ENCODE data around the gene BCLAF1. TPM values are rescaled to one million over a fixed set of nuclear protein-coding genes. Genes with fewer than 3 reads are reported as not detected.

The BCLAF1 gene, protein sequence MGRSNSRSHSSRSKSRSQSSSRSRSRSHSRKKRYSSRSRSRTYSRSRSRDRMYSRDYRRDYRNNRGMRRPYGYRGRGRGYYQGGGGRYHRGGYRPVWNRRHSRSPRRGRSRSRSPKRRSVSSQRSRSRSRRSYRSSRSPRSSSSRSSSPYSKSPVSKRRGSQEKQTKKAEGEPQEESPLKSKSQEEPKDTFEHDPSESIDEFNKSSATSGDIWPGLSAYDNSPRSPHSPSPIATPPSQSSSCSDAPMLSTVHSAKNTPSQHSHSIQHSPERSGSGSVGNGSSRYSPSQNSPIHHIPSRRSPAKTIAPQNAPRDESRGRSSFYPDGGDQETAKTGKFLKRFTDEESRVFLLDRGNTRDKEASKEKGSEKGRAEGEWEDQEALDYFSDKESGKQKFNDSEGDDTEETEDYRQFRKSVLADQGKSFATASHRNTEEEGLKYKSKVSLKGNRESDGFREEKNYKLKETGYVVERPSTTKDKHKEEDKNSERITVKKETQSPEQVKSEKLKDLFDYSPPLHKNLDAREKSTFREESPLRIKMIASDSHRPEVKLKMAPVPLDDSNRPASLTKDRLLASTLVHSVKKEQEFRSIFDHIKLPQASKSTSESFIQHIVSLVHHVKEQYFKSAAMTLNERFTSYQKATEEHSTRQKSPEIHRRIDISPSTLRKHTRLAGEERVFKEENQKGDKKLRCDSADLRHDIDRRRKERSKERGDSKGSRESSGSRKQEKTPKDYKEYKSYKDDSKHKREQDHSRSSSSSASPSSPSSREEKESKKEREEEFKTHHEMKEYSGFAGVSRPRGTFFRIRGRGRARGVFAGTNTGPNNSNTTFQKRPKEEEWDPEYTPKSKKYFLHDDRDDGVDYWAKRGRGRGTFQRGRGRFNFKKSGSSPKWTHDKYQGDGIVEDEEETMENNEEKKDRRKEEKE
- 135 and 164 TPM in 2 replicates for total RNA-seq

DNA sequence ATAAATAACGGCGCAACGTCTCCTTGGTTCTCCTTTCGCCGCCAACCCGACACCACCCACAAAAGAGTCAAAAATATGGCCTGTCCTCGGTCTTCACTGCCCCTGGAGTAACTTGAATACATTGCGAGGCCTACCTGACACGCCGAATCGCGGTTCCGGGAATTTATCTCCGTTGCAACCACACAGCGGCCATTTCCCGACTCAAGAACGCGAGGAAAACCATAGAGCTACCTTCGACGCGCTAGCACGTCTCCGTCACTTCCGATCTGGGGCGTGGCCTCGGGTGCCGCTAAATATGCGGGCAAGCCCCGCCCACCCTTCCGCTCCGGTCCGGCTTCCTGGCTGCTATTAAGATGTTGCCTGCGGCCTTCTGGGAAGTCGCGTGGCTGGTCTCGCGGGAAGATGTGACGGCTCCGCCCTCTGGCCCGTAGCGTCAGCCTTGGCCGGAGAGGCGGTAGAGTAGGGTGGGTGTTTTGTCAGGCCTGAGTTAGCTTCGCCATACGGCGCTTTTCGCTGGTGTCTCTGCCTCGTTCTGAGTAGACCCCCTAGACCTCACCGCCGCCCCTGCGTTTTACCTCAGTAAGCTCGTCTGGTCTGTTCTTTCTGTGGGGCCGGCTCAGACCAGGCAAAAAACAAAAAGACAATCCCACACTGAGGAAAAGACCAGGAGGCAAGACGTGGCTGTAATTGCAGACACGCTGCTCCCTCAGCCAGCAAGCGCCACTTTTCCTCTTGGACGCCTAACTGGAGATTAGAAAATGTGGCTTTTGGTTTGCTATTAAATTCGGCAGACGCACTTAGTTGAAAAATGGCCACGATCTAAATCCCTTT lies at the start of gene BCLAF1:
Gene BCLAF1, minus strand, starts transcription at position 268 of the 831 bp plus-strand sequence. CDS start 9,980 bp downstream, outside the sequence.

DNA sequence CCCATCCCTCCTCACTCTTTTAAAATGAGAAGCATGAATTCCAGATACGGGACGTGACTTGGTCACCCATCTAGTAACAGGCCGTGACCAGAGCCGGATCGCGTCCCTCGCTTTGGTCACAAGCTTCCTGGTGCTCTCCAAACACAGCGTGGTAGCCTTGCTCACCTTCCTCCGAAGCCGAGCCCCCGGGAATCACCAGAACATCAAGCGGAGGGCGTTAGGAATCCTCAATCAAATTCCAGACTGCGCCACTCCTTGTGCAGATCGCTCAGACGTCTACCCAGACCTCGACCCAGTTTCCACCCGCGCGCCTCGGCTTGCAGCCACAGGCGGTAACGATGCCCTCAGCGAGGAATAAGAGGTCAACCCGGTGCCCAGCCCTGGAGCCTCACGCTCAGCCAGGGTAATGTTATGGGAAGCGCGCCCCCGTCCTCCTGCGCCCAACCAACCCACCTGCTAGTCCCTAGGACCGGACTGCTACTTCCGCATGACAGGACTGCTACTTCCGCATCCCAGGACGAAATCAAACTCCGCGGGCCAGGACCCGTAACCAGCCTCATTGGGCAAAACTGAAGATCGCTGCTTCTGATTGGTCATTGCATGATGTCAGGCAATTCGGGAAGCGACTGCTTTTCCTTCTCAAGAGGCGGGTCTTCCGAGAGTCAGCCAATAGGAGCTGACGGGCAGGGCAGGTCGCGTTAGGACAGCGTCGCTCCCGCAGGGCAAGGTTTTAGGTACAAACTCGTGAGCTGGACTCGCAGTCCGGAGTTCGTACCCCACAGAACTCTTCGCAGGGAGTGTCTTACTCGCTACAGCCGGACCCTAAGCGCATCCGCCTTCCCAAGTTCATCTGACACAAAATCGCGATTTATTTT lies 39.6 kb downstream of the BCLAF1 start, which contains the start of gene MTFR2:
Gene MTFR2, minus strand, starts transcription at position 501 of the 875 bp plus-strand sequence. CDS start 1,212 bp downstream, outside the sequence.

Small RNA genes within 50 kb of the gene (small RNA-seq; reads per million reads assigned to genes)
- not detected for gene AL023284.1

Other genes starting within 250 kb of the BCLAF1 start
- gene MTFR2, start 39.5 kb downstream of the BCLAF1 start, total RNA-seq, result 2.0 and 4.8 TPM in 2 replicates

Data from vein endothelial cell (primary cell).